Kidney (tissue), 14 donors: ENCODE measurements around the gene TRPC6. TPM values are rescaled to one million over a fixed set of nuclear protein-coding genes. Genes with fewer than 3 reads are reported as not detected.
"Not testable (repeated sequence)": the region's sequence is repeated elsewhere in the genome, so short reads cannot be mapped to it uniquely, and the experiment has no call there.

Experiments
- DNase-seq, 5 donors: peaks; one replicate each; pipeline ENCODE4 v3.0.0-alpha.2; 2013 to 2020
- FAIRE-seq: peaks from 2 replicates; lab custom pipeline; 2012; peaks lifted over from hg19 to GRCh38; lab: Jason Lieb, UNC
- H3K27ac ChIP-seq, 2 donors: one replicate each; pipeline ENCODE4 v1.7.0; 2013; ENCODE audit warnings: low read depth in 2 of 2, low read length in 2 of 2, inconsistent platforms in 1 of 2
- H3K27me3 ChIP-seq: one replicate; pipeline ENCODE4 v1.7.1; 2013; ENCODE audit warnings: low read length, inconsistent platforms; ENCODE audit not compliant: control insufficient read depth, insufficient read depth
- H3K36me3 ChIP-seq, 3 donors: one replicate each; pipeline versions ENCODE4 v1.7.0 to v1.7.1; 2013; ENCODE audit warnings: low read length in 3 of 3, control low read depth in 1 of 3, inconsistent platforms in 1 of 3; ENCODE audit not compliant: insufficient read depth in 3 of 3, control insufficient read depth in 2 of 3
- H3K4me1 ChIP-seq, 3 donors: one replicate each; pipeline versions ENCODE4 v1.7.0 to v1.7.1; 2013; ENCODE audit warnings: low read length in 3 of 3, inconsistent platforms in 1 of 3, low read depth in 1 of 3; ENCODE audit not compliant: control insufficient read depth in 2 of 3, insufficient read depth in 2 of 3
- H3K4me3 ChIP-seq, 3 donors: one replicate each; pipeline versions ENCODE4 v1.7.0 to v1.8.1; 2013; ENCODE audit warnings: low read length in 3 of 3, control low read depth in 1 of 3, inconsistent platforms in 1 of 3
- H3K9ac ChIP-seq, 3 donors: one replicate each; pipeline versions ENCODE4 v1.7.0 to v1.7.1; 2013; ENCODE audit warnings: low read length in 3 of 3, control low read depth in 1 of 3, inconsistent platforms in 1 of 3
- H3K9me3 ChIP-seq, 3 donors: one replicate each; pipeline versions ENCODE4 v1.7.0 to v1.7.1; 2013; ENCODE audit warnings: low read length in 3 of 3, control low read depth in 1 of 3, inconsistent platforms in 1 of 3; ENCODE audit not compliant: control insufficient read depth in 2 of 3, insufficient read depth in 1 of 3
- intact Hi-C: fragments of 100-400 bp; cut with DNase I; formaldehyde crosslinking; loops from one replicate; pipeline ENCODE4 v1.11.1; 2022
- polyA plus RNA-seq: library from polyadenylated mRNA; stranded (reverse); fragments of 350-450 nt; fragmentation: Illumina TruSeq; extraction: RNeasy Lipid Tissue Mini Kit (QIAGEN cat#74804); gene quantifications from one replicate; pipeline ENCODE4 v1.2.3, GENCODE V29; 2014; ENCODE audit warnings: low read depth, low replicate concordance; ENCODE audit not compliant: insufficient read depth
- total RNA-seq: library from RNA; stranded (reverse); fragmentation: NEBNext Ultra II Directional; extraction: Animal tissue kit (Norgen Biotek cat#: 25700); gene quantifications from one replicate; pipeline ENCODE4 v1.2.1, GENCODE V29; 2021
- TF ChIP-seq, protein P1 (sequence below): IDR thresholded peaks from 3 replicates; pipeline ENCODE4 v1.5.1; 2012; ENCODE audit warnings: mild to moderate bottlenecking, moderate library complexity, borderline replicate concordance; ENCODE audit not compliant: insufficient read depth; ENCODE audit errors: extremely low read depth
- donor health status: control.
- donor health status: control.
- donor health status: control.
- donor health status: control.
- donor health status: control.
- donor health status: DM: yes; HTN: yes; CAD: no.
- donor health status: Normal renal cell carcinoma (clear cell type).

TRPC6 gene
- total and polyA plus RNA-seq, 2 donors from 2014 or later: 1.3 to 1.4 TPM

GRCh38 chr11:101466352-101466751 lies 117.5 kb downstream of the TRPC6 start:
- TF ChIP-seq, protein P1, sequence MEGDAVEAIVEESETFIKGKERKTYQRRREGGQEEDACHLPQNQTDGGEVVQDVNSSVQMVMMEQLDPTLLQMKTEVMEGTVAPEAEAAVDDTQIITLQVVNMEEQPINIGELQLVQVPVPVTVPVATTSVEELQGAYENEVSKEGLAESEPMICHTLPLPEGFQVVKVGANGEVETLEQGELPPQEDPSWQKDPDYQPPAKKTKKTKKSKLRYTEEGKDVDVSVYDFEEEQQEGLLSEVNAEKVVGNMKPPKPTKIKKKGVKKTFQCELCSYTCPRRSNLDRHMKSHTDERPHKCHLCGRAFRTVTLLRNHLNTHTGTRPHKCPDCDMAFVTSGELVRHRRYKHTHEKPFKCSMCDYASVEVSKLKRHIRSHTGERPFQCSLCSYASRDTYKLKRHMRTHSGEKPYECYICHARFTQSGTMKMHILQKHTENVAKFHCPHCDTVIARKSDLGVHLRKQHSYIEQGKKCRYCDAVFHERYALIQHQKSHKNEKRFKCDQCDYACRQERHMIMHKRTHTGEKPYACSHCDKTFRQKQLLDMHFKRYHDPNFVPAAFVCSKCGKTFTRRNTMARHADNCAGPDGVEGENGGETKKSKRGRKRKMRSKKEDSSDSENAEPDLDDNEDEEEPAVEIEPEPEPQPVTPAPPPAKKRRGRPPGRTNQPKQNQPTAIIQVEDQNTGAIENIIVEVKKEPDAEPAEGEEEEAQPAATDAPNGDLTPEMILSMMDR: no peak
- Histone ChIP-seq H3K27ac (no peak overlapping the region), H3K9me3 (no peaks in the 10 kb centered on the region), H3K36me3 (no peaks in the 10 kb centered on the region), H3K4me1 (no peaks in the 10 kb centered on the region), H3K9ac (no peak overlapping the region), H3K4me3 (no peak overlapping the region), H3K27me3 (no peaks in the 10 kb centered on the region)
- DNase-seq: peak in 1 of 5 donors; percentile 28
- FAIRE-seq: no peak
- intact Hi-C loops: no loop called here

GRCh38 chr11:101464388-101464787 lies 119.4 kb downstream of the TRPC6 start:
- H3K9ac ChIP-seq, H3K4me1 ChIP-seq, FAIRE-seq, H3K9me3 ChIP-seq, H3K27me3 ChIP-seq, H3K27ac ChIP-seq, DNase-seq, intact Hi-C loops, H3K36me3 ChIP-seq, H3K4me3 ChIP-seq: not testable (repeated sequence)

DNA sequence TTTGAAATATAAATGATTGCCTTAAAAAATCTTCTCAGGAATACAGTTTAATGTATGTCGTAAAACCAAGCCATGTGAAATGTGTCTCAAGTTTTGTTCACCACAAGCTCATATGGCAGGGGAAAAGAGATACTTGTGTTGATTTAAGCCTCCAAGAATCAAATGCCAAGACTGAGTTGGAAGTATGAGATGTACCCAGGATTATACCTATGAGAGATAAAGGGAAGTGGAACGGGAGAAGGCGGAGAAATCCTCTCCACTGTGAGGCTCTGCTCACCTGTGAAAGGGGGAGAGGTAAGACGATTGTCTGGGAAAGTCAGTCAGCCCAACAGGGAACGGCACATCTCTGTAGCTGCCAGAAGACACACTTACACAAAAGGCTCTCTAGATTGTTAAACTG lies 124.8 kb downstream of the TRPC6 start:
- Histone ChIP-seq H3K4me3 (no peak overlapping the region), H3K4me1 (no peaks in the 10 kb centered on the region), H3K9ac (no peak overlapping the region), H3K27ac (no peak overlapping the region), H3K9me3 (no peaks in the 10 kb centered on the region), H3K36me3 (no peaks in the 10 kb centered on the region), H3K27me3 (no peaks in the 10 kb centered on the region)
- no peak for FAIRE-seq
- no peak for DNase-seq
- TF ChIP-seq, protein P1: no peak
- intact Hi-C loops: no loop called here

GRCh38 chr11:101458161-101458560 lies 125.6 kb downstream of the TRPC6 start:
- H3K27ac ChIP-seq: no peak overlapping the region
- H3K36me3 ChIP-seq: no peaks in the 10 kb centered on the region
- FAIRE-seq (no peak), DNase-seq (no peak)
- TF ChIP-seq, protein P1: no peak
- no peak overlapping the region for H3K9ac ChIP-seq
- H3K4me1 ChIP-seq: no peaks in the 10 kb centered on the region
- intact Hi-C loops: no loop called here
- H3K27me3 ChIP-seq: no peaks in the 10 kb centered on the region
- no peak overlapping the region for H3K4me3 ChIP-seq
- no peaks in the 10 kb centered on the region for H3K9me3 ChIP-seq
